MM.1S (cell line): ENCODE measurements around the gene TMEM132D.

Source experiments
- DNase-seq: peaks from one replicate; pipeline ENCODE4 v3.0.0-alpha.2; 2015
- H2AFZ ChIP-seq: fragments of 300-600 bp; sonication (generic); 2 replicates; pipeline ENCODE4 v1.6.0; 2016; ENCODE audit warnings: antibody characterized with exemption, low read length
- H3F3A ChIP-seq: fragments of 300-600 bp; sonication (generic); 2 replicates; pipeline ENCODE4 v1.6.1; 2016; ENCODE audit warnings: mild to moderate bottlenecking, antibody characterized with exemption, low read length, moderate library complexity, mixed read lengths; ENCODE audit not compliant: insufficient read depth
- H3K27ac ChIP-seq: fragments of 300-600 bp; sonication (generic); 2 replicates; pipeline ENCODE4 v1.5.1; 2016; ENCODE audit warnings: mild to moderate bottlenecking, low read length
- H3K27me3 ChIP-seq: fragments of 300-600 bp; sonication (generic); replicated peaks from 2 replicates; pipeline ENCODE4 v1.6.0; 2016; ENCODE audit warnings: low read length; ENCODE audit not compliant: insufficient read depth
- H3K36me3 ChIP-seq: fragments of 300-600 bp; sonication (generic); replicated peaks from 2 replicates; pipeline ENCODE4 v1.6.1; 2016; ENCODE audit warnings: mild to moderate bottlenecking, low read length, mixed read lengths; ENCODE audit not compliant: insufficient read depth
- H3K4me1 ChIP-seq: fragments of 300-600 bp; sonication (generic); 2 replicates; pipeline ENCODE4 v1.6.1; 2016; ENCODE audit warnings: low read length, mixed read lengths
- H3K4me2 ChIP-seq: fragments of 300-600 bp; sonication (generic); 2 replicates; pipeline ENCODE4 v1.6.0; 2016; ENCODE audit warnings: low read depth, low read length
- H3K4me3 ChIP-seq: fragments of 300-600 bp; sonication (generic); 2 replicates; pipeline ENCODE4 v1.5.1; 2016; ENCODE audit warnings: low read length, mixed read lengths
- H3K79me2 ChIP-seq: fragments of 300-600 bp; sonication (generic); 2 replicates; pipeline ENCODE4 v1.6.1; 2016; ENCODE audit warnings: mixed run types, low read length, mixed read lengths
- H3K9ac ChIP-seq: fragments of 300-600 bp; sonication (generic); 2 replicates; pipeline ENCODE4 v1.6.1; 2016; ENCODE audit warnings: low read length, mixed read lengths
- H3K9me2 ChIP-seq: fragments of 300-600 bp; sonication (generic); replicated peaks from 2 replicates; pipeline ENCODE4 v1.6.1; 2016; ENCODE audit warnings: mild to moderate bottlenecking, low read length, mixed read lengths; ENCODE audit not compliant: insufficient read depth
- H3K9me3 ChIP-seq: fragments of 300-600 bp; sonication (generic); replicated peaks from 2 replicates; pipeline ENCODE4 v1.6.1; 2016; ENCODE audit warnings: mild to moderate bottlenecking, low read length, mixed read lengths; ENCODE audit not compliant: insufficient read depth
- H4K20me1 ChIP-seq: fragments of 300-600 bp; sonication (generic); 2 replicates; pipeline ENCODE4 v1.6.1; 2016; ENCODE audit warnings: mild to moderate bottlenecking, low read length, moderate library complexity, mixed read lengths; ENCODE audit not compliant: insufficient read depth
- CTCF ChIP-seq: fragments of 300-600 bp; sonication (generic); IDR thresholded peaks from 2 replicates; pipeline ENCODE4 v1.5.1; 2016; ENCODE audit warnings: antibody characterized with exemption, low read length, mixed read lengths
- EZH2 ChIP-seq: fragments of 300-600 bp; sonication (generic); optimal IDR thresholded peaks from 2 replicates; pipeline ENCODE3; 2017; ENCODE audit warnings: low read depth, mild to moderate bottlenecking, antibody characterized with exemption, low read length, mixed read lengths
- EZH2phosphoT487 ChIP-seq: fragments of 300-600 bp; sonication (generic); IDR thresholded peaks from 2 replicates; pipeline ENCODE4 v1.6.1; 2018; ENCODE audit warnings: antibody characterized with exemption, low read length

The TMEM132D gene

GRCh38 chr12:129489100-129489676, 414.6 kb downstream of the TMEM132D start:
- Histone ChIP-seq H3K4me2 (no peak overlapping the region), H3K27me3 (no peaks in the 10 kb centered on the region), H3K36me3 (no peaks in the 10 kb centered on the region), H3K9ac (no peak overlapping the region), H3K4me3 (no peak overlapping the region), H4K20me1 (no peaks in the 10 kb centered on the region), H3K79me2 (no peaks in the 10 kb centered on the region), H3K4me1 (no peaks in the 10 kb centered on the region), H3K27ac (no peak overlapping the region), H2AFZ (no peak overlapping the region), H3F3A (no peaks in the 10 kb centered on the region), H3K9me3 (no peaks in the 10 kb centered on the region), H3K9me2 (no peaks in the 10 kb centered on the region)
- TF ChIP-seq CTCF: no peak
- no peak for TF ChIP-seq EZH2phosphoT487
- TF ChIP-seq EZH2: no peak
- no peak for DNase-seq

- no peaks in the 10 kb centered on the region for H3K79me2 ChIP-seq
- no peak overlapping the region for H3K9ac ChIP-seq
- H2AFZ ChIP-seq: no peak overlapping the region
- no peak overlapping the region for H3K4me3 ChIP-seq
- H3K36me3 ChIP-seq: no peaks in the 10 kb centered on the region
- H3K4me1 ChIP-seq: no peaks in the 10 kb centered on the region
- H4K20me1 ChIP-seq: no peaks in the 10 kb centered on the region
- no peaks in the 10 kb centered on the region for H3F3A ChIP-seq
- no peak for DNase-seq
- H3K27me3 ChIP-seq: no peaks in the 10 kb centered on the region
- H3K27ac ChIP-seq: no peak overlapping the region
- H3K4me2 ChIP-seq: no peak overlapping the region
- H3K9me2 ChIP-seq: no peaks in the 10 kb centered on the region
- no peaks in the 10 kb centered on the region for H3K9me3 ChIP-seq
- TF ChIP-seq CTCF: no peak
- no peak for TF ChIP-seq EZH2
Measured at GRCh38 chr12:129486931-129487330, 416.9 kb downstream of the TMEM132D start.

- H3K4me1 ChIP-seq: no peaks in the 10 kb centered on the region
- H3K9ac ChIP-seq: no peak overlapping the region
Measured at GRCh38 chr12:129483111-129483893, 420.5 kb downstream of the TMEM132D start.

More at GRCh38 chr12:129483111-129483893, 420.5 kb downstream of the TMEM132D start:
- no peaks in the 10 kb centered on the region for H3K79me2 ChIP-seq
- no peak for DNase-seq
- H3K4me3 ChIP-seq: no peak overlapping the region
- H2AFZ ChIP-seq: no peak overlapping the region
- H3K4me2 ChIP-seq: no peak overlapping the region
- no peaks in the 10 kb centered on the region for H3F3A ChIP-seq
- H3K9me2 ChIP-seq: no peaks in the 10 kb centered on the region
- H3K36me3 ChIP-seq: no peaks in the 10 kb centered on the region
- no peaks in the 10 kb centered on the region for H3K27me3 ChIP-seq
- H3K9me3 ChIP-seq: no peaks in the 10 kb centered on the region
- H3K27ac ChIP-seq: no peak overlapping the region
- no peak for TF ChIP-seq EZH2
- TF ChIP-seq CTCF: no peak
- no peak for TF ChIP-seq EZH2phosphoT487
- H4K20me1 ChIP-seq: no peaks in the 10 kb centered on the region
